ENCODE data around the gene TFEB.
A peak's percentile ranks its signal among the peaks of the same experiment; 100 is the strongest.

TFEB gene

DNA sequence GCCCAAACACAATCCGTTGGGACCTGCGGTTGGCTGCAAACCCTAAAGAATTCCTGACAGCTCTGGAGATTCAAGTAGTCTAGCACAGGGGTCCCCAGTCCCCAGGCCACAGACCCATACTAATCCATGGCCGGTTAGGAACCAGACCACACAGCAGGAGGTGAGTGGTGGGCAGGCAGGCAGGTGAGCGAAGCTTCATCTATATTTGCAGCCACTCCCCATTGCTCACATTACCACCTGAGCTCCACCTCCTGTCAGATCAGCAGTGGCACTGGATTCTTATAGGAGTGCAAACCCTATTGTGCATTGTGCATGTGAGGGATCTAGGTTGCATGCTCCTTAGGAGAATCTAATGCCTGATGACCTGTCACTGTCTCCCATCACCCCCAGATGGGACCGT, 16.6 kb downstream of the TFEB start:
- DNase-seq (ENCODE audit: low spot score) = no peak
- in situ Hi-C loops (cut with MboI; ENCODE audit: low pct_unique_long_range_greater_than_20kb, low sequenced_read_pairs, unreplicated experiment) = no loop called here
- TF ChIP-seq, protein P1, sequence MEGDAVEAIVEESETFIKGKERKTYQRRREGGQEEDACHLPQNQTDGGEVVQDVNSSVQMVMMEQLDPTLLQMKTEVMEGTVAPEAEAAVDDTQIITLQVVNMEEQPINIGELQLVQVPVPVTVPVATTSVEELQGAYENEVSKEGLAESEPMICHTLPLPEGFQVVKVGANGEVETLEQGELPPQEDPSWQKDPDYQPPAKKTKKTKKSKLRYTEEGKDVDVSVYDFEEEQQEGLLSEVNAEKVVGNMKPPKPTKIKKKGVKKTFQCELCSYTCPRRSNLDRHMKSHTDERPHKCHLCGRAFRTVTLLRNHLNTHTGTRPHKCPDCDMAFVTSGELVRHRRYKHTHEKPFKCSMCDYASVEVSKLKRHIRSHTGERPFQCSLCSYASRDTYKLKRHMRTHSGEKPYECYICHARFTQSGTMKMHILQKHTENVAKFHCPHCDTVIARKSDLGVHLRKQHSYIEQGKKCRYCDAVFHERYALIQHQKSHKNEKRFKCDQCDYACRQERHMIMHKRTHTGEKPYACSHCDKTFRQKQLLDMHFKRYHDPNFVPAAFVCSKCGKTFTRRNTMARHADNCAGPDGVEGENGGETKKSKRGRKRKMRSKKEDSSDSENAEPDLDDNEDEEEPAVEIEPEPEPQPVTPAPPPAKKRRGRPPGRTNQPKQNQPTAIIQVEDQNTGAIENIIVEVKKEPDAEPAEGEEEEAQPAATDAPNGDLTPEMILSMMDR (IDR thresholded peaks at IDR 0.05; ENCODE audit: extremely low read depth, insufficient read depth, missing control alignments) = no peak

DNA sequence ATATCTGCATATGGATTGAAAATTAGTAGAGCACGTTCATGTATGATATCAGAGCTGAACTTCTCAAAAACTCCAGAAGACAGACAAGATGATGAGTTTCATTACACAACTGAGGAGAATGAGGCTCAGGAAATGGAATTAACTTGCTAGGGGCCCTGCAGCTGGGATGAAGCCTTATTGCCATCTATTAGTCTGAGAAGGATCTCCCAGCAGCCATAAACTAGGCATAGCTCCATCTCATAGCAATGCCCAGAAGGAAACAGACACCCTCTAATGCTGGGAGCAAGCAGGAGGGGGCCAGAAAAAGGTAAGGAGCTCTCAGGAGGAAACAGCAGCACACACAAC, 18.0 kb downstream of the TFEB start:
- DNase-seq (ENCODE audit: low spot score) = no peak
- TF ChIP-seq, protein P1 (IDR thresholded peaks at IDR 0.05; ENCODE audit: extremely low read depth, insufficient read depth, missing control alignments) = no peak
- in situ Hi-C loops (cut with MboI; ENCODE audit: low pct_unique_long_range_greater_than_20kb, low sequenced_read_pairs, unreplicated experiment) = no loop called here

DNA sequence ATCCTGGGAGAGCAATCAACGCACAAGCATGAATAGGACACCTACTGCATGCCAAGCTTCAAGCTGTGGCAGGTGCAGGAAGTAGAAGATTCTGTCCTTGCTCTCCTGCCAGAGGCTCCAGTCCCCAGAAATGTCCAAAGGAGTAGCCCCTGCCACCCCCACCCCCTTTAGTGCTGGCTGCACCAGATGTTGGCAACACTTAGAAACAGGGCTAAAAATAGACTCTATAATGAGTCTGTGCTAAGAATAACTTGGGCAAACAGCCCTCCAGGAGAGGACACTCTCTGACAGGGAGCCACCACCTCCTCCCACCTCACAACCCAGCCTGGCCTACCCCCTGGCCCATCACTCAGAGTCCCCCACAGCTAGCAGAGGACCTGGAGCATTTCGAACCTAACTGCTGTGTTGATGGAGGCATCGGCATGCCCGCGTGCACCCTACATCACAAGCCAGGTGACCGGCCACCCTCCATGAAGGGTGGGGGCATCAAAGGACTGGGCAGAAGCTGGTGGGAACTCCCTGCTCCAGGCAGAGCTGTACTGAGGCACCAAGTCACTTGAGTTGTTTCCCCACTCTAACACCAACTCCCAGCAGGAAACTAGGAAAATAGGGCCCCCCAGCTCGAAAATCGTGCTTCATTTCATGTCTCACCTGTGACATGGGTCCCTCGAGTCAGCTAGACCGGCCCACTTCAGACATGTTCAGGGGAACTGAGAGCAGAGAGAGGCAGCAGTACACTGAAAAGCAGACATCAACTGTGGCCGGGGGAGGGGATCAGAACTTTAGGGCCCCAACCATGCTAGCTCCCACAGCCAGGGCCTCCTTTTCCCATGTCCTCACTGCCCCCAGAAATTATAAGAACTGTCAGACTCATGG, 18.7 kb downstream of the TFEB start:
- in situ Hi-C loops (cut with MboI; ENCODE audit: low pct_unique_long_range_greater_than_20kb, low sequenced_read_pairs, unreplicated experiment) = no loop called here

DNA sequence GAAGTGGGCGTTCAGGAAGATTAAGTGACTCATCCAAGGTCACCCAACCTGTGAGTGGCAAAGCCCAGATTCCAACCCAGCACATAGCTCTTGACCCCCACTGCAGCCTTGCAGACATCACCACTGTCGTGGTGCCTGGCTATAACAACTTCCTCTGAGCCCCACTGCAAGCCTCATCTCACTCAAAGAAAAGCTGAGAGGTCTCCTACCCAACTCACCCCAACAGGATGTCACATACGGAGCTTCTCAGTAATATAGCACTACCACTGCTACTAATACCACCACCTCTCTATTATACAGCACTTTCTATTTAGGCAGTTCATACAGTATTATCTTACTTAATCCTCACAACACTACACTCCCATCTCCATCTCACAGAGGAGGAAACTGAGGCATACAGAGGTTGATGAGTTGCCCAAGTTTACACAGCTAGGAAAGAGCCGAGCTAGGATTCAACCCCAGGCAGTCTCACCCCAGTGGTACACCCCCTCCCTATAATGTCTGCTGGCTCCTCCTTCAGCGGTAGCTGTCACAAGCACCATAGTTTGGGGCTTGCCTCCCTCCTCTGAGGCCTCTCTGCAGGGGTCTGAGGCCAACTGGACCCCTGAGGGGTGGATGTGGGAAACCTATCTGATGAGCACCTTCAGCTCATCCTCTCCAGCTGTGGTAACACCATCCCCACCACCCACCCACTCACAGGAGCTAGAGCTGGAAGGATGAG, 19.5 kb downstream of the TFEB start:
- no peak for DNase-seq (ENCODE audit: low spot score)
- TF ChIP-seq, protein P1 (IDR thresholded peaks at IDR 0.05; ENCODE audit: extremely low read depth, insufficient read depth, missing control alignments) = no peak
- in situ Hi-C loops (cut with MboI; ENCODE audit: low pct_unique_long_range_greater_than_20kb, low sequenced_read_pairs, unreplicated experiment) = no loop called here

More for the DNA sequence above, 18.7 kb downstream of the TFEB start:
- no peak for DNase-seq (ENCODE audit: low spot score)
- TF ChIP-seq, protein P1 (IDR thresholded peaks at IDR 0.05; ENCODE audit: extremely low read depth, insufficient read depth, missing control alignments) = no peak

DNA sequence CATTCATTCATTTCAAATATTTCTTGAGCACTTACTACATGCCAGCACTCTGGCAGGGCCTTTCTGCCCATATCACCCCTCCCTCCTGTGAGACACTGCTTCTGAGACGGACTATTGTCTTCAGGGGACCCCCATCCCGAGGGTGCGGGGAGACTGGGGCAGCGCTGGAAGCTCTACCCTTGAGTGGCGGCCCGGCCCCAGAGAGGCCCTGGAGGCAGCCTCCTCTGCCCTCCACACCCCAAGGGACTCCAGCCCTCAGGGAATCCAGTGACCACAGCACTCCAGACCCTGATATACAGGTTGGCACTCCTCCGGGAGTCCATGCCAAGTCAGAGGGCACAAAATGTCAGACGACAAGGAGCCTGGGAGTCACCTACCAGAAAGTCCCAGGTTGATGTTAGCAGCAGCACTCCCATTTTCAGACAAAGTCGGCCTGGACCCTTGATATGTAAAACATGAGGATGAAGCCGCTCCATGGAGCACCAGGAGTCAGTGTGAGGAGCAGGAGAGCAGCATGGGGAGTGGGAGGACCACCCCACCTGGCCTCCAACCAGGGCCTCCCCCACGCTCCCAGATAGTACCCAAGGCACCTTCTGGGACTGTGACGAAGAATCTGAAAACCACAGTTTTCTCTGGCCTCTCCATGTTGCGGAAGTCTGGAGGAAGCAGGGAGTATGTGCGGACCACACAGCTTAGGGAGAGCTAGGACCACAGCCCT, 20.7 kb downstream of the TFEB start:
- TF ChIP-seq, protein P1 (IDR thresholded peaks at IDR 0.05; ENCODE audit: extremely low read depth, insufficient read depth, missing control alignments) = no peak
- DNase-seq (ENCODE audit: low spot score) = no peak
- in situ Hi-C loops (cut with MboI; ENCODE audit: low pct_unique_long_range_greater_than_20kb, low sequenced_read_pairs, unreplicated experiment) = no loop called here

DNA sequence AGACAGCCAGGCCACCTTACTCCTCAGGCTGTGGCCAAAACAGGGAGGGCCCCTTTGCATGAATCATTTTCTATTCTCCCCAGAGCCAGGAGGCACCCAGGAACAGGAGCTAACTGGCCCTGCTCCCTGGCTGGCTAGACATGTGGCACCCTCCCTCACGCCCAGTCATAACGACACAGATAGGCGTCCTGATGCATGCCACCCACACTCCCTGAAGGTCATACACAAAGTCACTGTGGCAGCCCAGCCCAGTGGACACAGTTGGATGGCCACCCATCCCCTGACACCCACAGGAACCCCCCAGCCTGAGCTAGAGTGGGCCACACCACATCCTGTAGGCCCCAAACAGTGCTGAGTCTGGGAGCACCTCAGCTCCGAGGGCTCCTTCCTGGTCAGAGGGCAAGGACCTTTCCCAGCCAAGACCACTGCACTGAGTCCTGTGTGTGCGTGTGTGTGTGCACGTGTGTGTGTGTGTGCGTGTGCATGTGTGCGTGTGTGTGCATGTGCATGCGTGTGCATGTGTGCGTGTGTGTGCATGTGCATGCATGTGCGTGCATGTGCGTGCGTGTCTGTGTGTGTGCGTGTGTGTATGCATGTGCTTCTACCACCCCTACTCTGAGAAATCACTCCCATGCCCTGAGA, 21.6 kb downstream of the TFEB start:
- TF ChIP-seq, protein P1 (IDR thresholded peaks at IDR 0.05; ENCODE audit: extremely low read depth, insufficient read depth, missing control alignments) = no peak
- in situ Hi-C loops (cut with MboI; ENCODE audit: low pct_unique_long_range_greater_than_20kb, low sequenced_read_pairs, unreplicated experiment) = no loop called here
- peak; percentile 68 for DNase-seq (ENCODE audit: low spot score)

Measured in GM13977 (cell line).